BJ (cell line): ENCODE results near the gene VSTM2L. TPM values are rescaled to one million over a fixed set of nuclear protein-coding genes. Genes with fewer than 3 reads are reported as not detected.
"Not testable (repeated sequence)": the region's sequence is repeated elsewhere in the genome, so short reads cannot be mapped to it uniquely, and the experiment has no call there.

ENCODE experiments used
- CTCF ChIA-PET: fragments of 350-600 bp; formaldehyde crosslinking; extraction: SDS; loops from one replicate; lab custom pipeline; 2021; ENCODE audit warnings: antibody characterized with exemption, inconsistent platforms; lab: Yijun Ruan, JAX
- POLR2A ChIA-PET: fragments of 300-600 bp; sonication (Branson Sonifier 250); formaldehyde crosslinking; extraction: SDS; loops from one replicate; lab custom pipeline; 2021; ENCODE audit warnings: antibody characterized with exemption; lab: Charles Lee
- DNase-seq: peaks from one replicate; pipeline ENCODE4 v3.0.0-alpha.2; 2011; ENCODE audit warnings: low read depth
- H3K27me3 ChIP-seq: 2 replicates; pipeline ENCODE4 v1.6.0; 2011; ENCODE audit warnings: low read length; ENCODE audit not compliant: control insufficient read depth, insufficient read depth
- H3K36me3 ChIP-seq: 2 replicates; pipeline ENCODE4 v1.5.1; 2011; ENCODE audit warnings: low read length; ENCODE audit not compliant: control insufficient read depth, insufficient read depth
- H3K4me3 ChIP-seq: 2 replicates; pipeline ENCODE4 v1.5.1; 2011; ENCODE audit warnings: low read depth, mild to moderate bottlenecking, control low read depth, low read length
- CTCF ChIP-seq: IDR thresholded peaks from 2 replicates; pipeline ENCODE4 v1.5.1; 2011; ENCODE audit warnings: low read depth, mild to moderate bottlenecking, control low read depth, inconsistent platforms, low read length, moderate library complexity; ENCODE audit not compliant: insufficient read depth
- polyA plus RNA-seq: library from polyadenylated mRNA; depleted of rRNA; stranded (reverse); fragments of >200 nt; gene quantifications from 2 replicates; pipeline ENCODE4 v1.2.3, GENCODE V29; 2011

Gene VSTM2L
- polyA plus RNA-seq, 1 experiment: 1.2 TPM

DNA sequence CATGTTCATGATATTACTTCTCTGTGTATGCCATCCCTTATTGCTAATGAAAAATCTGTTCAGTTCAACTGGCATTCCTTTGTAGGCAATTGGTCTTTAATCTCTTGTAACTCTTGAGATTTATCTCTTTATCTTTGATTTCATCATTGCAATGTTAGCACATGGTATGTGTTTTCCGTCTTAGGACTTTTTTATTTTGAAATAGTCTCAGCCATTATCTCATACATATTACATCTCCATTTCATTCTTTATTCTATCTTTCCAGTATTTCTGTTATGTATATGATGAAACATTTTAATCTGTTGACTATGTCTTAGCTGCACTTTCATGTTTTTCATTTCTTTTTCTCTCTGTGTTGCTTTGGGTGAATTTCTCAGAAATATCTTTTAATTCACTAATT is 58.1 kb downstream of the VSTM2L start:
- DNase-seq: no peak
- no peak for TF ChIP-seq CTCF
- Histone ChIP-seq H3K27me3 (peaks cover 9% of the 10 kb centered on the region), H3K4me3 (no peak overlapping the region), H3K36me3 (no peaks in the 10 kb centered on the region)
- POLR2A ChIA-PET: no interaction called here
- CTCF ChIA-PET: interaction anchor here (0.6 kb wide), 1 partner anchor 670 kb away, joined by 3 read pairs; no protein-coding TSS in a partner anchor

DNA sequence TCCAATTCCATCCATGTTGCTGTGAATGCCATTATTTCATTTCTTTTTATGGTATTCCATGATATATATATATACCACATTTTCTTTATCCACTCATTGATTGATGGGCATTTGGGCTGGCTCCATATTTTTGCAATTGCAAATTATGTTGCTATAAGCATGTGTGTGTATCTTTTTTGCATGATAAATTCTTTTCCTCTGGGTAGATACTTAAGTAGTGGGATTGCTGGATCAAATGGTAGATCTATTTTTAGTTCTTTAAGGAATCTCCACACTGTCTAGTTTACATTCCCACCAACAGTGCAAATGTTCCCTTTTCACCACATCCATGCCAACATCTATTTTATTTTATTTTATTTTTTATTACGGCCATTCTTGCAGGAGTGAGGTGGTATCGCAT is 60.6 kb downstream of the VSTM2L start:
- DNase-seq, H3K36me3 ChIP-seq, H3K27me3 ChIP-seq, POLR2A ChIA-PET, CTCF ChIA-PET, H3K4me3 ChIP-seq: not testable (repeated sequence)

DNA sequence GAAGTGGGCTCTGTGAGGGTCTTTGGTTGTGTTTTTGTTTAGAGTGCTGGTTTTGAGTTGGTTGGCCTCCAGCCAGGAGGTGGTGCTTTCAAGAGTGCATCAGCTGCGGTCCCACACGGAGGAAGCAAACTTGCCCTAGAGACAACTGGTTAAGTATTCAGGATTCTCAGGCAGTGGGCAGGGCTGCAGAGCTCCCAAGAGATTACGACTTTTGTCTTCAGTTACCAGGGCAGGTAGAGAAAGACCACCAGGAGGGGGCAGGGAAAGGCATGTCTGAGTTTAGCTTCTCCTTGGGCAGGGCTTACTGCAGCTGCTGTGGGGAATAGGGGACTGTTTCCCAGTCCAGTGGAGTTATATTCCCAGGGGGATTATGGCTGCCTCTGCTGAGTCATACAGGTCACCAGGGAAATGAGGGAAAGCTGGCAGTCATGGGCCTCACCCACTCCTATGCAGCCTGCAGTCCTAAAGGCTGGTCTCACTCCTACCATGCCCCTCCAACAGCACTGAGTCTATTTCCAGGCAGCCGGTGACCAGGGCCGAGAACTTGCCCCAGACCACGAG is 66.0 kb downstream of the VSTM2L start:
- ChIA-PET CTCF (interaction anchor here (0.7 to 1.9 kb wide), 2 partner anchors 9 to 405 kb away, joined by 3 to 7 read pairs; no protein-coding TSS in a partner anchor), POLR2A (no interaction called here)
- no peak for DNase-seq
- no peak for TF ChIP-seq CTCF
- Histone ChIP-seq H3K4me3 (no peak overlapping the region), H3K27me3 (no peaks in the 10 kb centered on the region), H3K36me3 (no peaks in the 10 kb centered on the region)

GRCh38 chr20:37969949-37970855 is 67.3 kb downstream of the VSTM2L start:
- no peak for TF ChIP-seq CTCF
- POLR2A ChIA-PET: no interaction called here
- no peak for DNase-seq
- H3K27me3 ChIP-seq: no peaks in the 10 kb centered on the region
- no peaks in the 10 kb centered on the region for H3K36me3 ChIP-seq
- CTCF ChIA-PET: no interaction called here
- no peak overlapping the region for H3K4me3 ChIP-seq

- ChIA-PET CTCF (no interaction called here), POLR2A (interaction anchor here (0.6 kb wide), 1 partner anchor 39 kb away, joined by 12 read pairs; no protein-coding TSS in a partner anchor)
- TF ChIP-seq CTCF: no peak
Measured at GRCh38 chr20:37970856-37971245, 67.9 kb downstream of the VSTM2L start.

More at GRCh38 chr20:37970856-37971245, 67.9 kb downstream of the VSTM2L start:
- no peak for DNase-seq
- Histone ChIP-seq H3K4me3 (no peak overlapping the region), H3K27me3 (no peaks in the 10 kb centered on the region), H3K36me3 (no peaks in the 10 kb centered on the region)
